A673 (cell line): ENCODE data around the gene PPP2R2D.

Experiments used
- CTCF ChIP-seq: fragments of 300-800, 200-600 bp; sonication (generic); conservative IDR thresholded peaks from 2 replicates; pipeline ENCODE4 v1.5.1; 2017; ENCODE audit warnings: low read depth, mild to moderate bottlenecking, antibody characterized with exemption, low read length, moderate library complexity, mixed read lengths
- EZH2 ChIP-seq: fragments of 200-600 bp; sonication (generic); IDR thresholded peaks from 2 replicates; pipeline ENCODE4 v1.6.1; 2017; ENCODE audit warnings: borderline replicate concordance, low read depth, mild to moderate bottlenecking, mixed read lengths, antibody characterized with exemption, low read length; ENCODE audit not compliant: poor library complexity, severe bottlenecking

- TF ChIP-seq CTCF: no peak
- no peak for TF ChIP-seq EZH2
These were observed 18.7 kb upstream of the PPP2R2D start for GRCh38 chr10:131882151-131882550.
